ENCODE results near the gene GAB3.
"Not testable (repeated sequence)": the region's sequence is repeated elsewhere in the genome, so short reads cannot be mapped to it uniquely, and the experiment has no call there.

- not testable (repeated sequence) for TF ChIP-seq CTCF, POLR2A (IDR thresholded peaks at IDR 0.05)
Measured at GRCh38 chrX:154630949-154631348, 119.9 kb downstream of the GAB3 start.
